PC-3 (cell line): ENCODE results near the gene SEMA5A.

Source experiments
- EZH2phosphoT487 ChIP-seq: fragments of 300-600 bp; sonication (generic); IDR thresholded peaks from 2 replicates; pipeline ENCODE4 v1.6.1; 2018; ENCODE audit warnings: mild to moderate bottlenecking, antibody characterized with exemption, low read length, borderline replicate concordance
- TF ChIP-seq, protein P1 (sequence below): fragments of 300-600 bp; sonication (generic); conservative IDR thresholded peaks from 2 replicates; pipeline ENCODE4 v1.5.1; 2017; ENCODE audit warnings: antibody characterized with exemption, low read depth, mild to moderate bottlenecking, low read length

DNA sequence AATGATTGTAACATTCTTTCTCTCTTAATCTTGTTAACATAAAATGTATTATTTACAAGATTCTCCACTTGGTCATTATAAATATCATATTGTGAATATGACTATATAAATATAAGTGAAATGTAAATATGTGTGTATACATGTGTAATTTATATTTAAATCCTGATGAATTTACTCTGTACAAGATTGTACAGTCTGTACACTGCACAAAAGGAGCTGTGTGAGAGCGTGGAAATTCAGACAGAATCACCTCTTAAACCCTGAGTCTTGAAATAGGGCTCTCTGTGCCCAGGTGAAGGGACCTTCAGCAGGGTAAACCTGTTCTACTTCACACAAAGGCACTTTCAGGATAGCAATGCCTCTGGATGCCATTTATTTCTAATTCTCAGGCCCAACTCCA, 456.0 kb downstream of the SEMA5A start:
- TF ChIP-seq, protein P1, sequence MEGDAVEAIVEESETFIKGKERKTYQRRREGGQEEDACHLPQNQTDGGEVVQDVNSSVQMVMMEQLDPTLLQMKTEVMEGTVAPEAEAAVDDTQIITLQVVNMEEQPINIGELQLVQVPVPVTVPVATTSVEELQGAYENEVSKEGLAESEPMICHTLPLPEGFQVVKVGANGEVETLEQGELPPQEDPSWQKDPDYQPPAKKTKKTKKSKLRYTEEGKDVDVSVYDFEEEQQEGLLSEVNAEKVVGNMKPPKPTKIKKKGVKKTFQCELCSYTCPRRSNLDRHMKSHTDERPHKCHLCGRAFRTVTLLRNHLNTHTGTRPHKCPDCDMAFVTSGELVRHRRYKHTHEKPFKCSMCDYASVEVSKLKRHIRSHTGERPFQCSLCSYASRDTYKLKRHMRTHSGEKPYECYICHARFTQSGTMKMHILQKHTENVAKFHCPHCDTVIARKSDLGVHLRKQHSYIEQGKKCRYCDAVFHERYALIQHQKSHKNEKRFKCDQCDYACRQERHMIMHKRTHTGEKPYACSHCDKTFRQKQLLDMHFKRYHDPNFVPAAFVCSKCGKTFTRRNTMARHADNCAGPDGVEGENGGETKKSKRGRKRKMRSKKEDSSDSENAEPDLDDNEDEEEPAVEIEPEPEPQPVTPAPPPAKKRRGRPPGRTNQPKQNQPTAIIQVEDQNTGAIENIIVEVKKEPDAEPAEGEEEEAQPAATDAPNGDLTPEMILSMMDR = no peak
- no peak for TF ChIP-seq EZH2phosphoT487
